Ovary (tissue), 9 donors: Measurements from ENCODE around the gene MOB3B. TPM values are rescaled to one million over a fixed set of nuclear protein-coding genes. Genes with fewer than 3 reads are reported as not detected.
A peak's percentile ranks its signal among the peaks of the same experiment; 100 is the strongest.

Experiments used
- DNase-seq, 5 donors: peaks; one replicate each; pipeline ENCODE4 v3.0.0-alpha.2; 2019 to 2020
- H3K27ac ChIP-seq, 2 donors: fragments of 200-600 bp; one replicate each; pipeline versions ENCODE4 v1.5.1 to v1.8.0; 2019 to 2022
- H3K27me3 ChIP-seq: fragments of 200-600 bp; one replicate; pipeline ENCODE4 v1.8.0; 2022
- H3K36me3 ChIP-seq: fragments of 200-600 bp; sonication (generic); one replicate; pipeline ENCODE4 v1.5.1; 2019
- H3K4me1 ChIP-seq: one replicate; pipeline ENCODE4 v1.8.1; 2013; ENCODE audit warnings: mild to moderate bottlenecking, moderate library complexity; ENCODE audit not compliant: insufficient read depth
- H3K4me3 ChIP-seq: fragments of 200-600 bp; sonication (generic); one replicate; pipeline ENCODE4 v1.5.1; 2017
- H3K9me3 ChIP-seq, 2 donors: fragments of 200-600 bp in 1 of 2; sonication (generic) in 1 of 2; one replicate each; pipeline versions ENCODE4 v1.5.1 to v1.8.1; 2013 to 2019; ENCODE audit warnings: mild to moderate bottlenecking in 1 of 2, moderate library complexity in 1 of 2
- EP300 ChIP-seq: sonication (generic); formaldehyde crosslinking; IDR thresholded peaks from one replicate; pipeline ENCODE4 v1.6.1; 2017; ENCODE audit warnings: antibody characterized with exemption
- POLR2A ChIP-seq: fragments of 450-650 bp; IDR thresholded peaks from one replicate; pipeline ENCODE4 v1.6.1; 2017; ENCODE audit warnings: antibody characterized with exemption, mild to moderate bottlenecking, moderate library complexity
- WGBS, 3 donors: extraction: QIAGEN DNeasy Blood & Tissue Kit in 1 of 3; methylation state at CpG; one replicate each; pipeline versions ENCODE4 v1.1.5 to v1.1.7; 2013 to 2017; 5-methylcytosine and 5-hydroxymethylcytosine counted together
- intact Hi-C, 4 donors: fragments of 100-400 bp; cut with DNase I; formaldehyde crosslinking; loops; one replicate each; pipeline versions ENCODE4 v1.11.0 to v1.15.1; 2022 to 2023
- polyA plus RNA-seq, 2 donors: library from polyadenylated mRNA; stranded (reverse); fragments of 200-250 nt in 1 of 2; fragments of 350-450 nt in 1 of 2; fragmentation: Illumina TruSeq in 1 of 2; extraction: RNeasy Lipid Tissue Mini Kit (QIAGEN cat#74804) in 1 of 2; gene quantifications; one replicate each; pipeline ENCODE4 v1.2.3, GENCODE V29; 2013 to 2014
- total RNA-seq, 7 donors: library from RNA; depleted of rRNA in 2 of 7; stranded (reverse); fragments of >200 nt in 2 of 7; fragmentation: NEBNext Ultra II Directional in 3 of 7; extraction: Animal tissue kit (Norgen Biotek cat#: 25700) in 3 of 7; gene quantifications; one replicate each; pipeline versions ENCODE4 v1.1.0 to v1.2.4, GENCODE V29; 2016 to 2023
- TF ChIP-seq, protein P1 (sequence below), 3 donors: fragments of 450-650 bp in 2 of 3; fragments of 200-600 bp in 1 of 3; IDR thresholded peaks; one replicate each; pipeline versions ENCODE4 v1.5.1 to v1.8.0; 2016 to 2022; ENCODE audit warnings: antibody characterized with exemption in 3 of 3, mild to moderate bottlenecking in 1 of 3
- donor health status: DM: no; HTN: no; CAD: no; lungs with moderate emphysema.
- donor health status: DM: no; HTN: no; CAD: no.
- donor health status: Bipolar disorder and iron deficiency.
- donor health status: DM: yes; HTN: yes; CAD: no.
- donor health status: DM: no; HTN: no; CAD: no.
- donor health status: DM: yes; HTN: yes; CAD: no.

Gene MOB3B
- total and polyA plus RNA-seq, 9 donors: 16.3 to 68.2 (median 28.1) TPM

GRCh38 chr9:27282269-27282668 is 247.3 kb downstream of the MOB3B start:
- intact Hi-C loops: no loop called here
- H3K4me1 ChIP-seq: no peaks in the 10 kb centered on the region
- no peak for DNase-seq
- no peaks in the 10 kb centered on the region for H3K27me3 ChIP-seq
- H3K27ac ChIP-seq: no peak overlapping the region
- H3K4me3 ChIP-seq: no peak overlapping the region
- TF ChIP-seq, protein P1, sequence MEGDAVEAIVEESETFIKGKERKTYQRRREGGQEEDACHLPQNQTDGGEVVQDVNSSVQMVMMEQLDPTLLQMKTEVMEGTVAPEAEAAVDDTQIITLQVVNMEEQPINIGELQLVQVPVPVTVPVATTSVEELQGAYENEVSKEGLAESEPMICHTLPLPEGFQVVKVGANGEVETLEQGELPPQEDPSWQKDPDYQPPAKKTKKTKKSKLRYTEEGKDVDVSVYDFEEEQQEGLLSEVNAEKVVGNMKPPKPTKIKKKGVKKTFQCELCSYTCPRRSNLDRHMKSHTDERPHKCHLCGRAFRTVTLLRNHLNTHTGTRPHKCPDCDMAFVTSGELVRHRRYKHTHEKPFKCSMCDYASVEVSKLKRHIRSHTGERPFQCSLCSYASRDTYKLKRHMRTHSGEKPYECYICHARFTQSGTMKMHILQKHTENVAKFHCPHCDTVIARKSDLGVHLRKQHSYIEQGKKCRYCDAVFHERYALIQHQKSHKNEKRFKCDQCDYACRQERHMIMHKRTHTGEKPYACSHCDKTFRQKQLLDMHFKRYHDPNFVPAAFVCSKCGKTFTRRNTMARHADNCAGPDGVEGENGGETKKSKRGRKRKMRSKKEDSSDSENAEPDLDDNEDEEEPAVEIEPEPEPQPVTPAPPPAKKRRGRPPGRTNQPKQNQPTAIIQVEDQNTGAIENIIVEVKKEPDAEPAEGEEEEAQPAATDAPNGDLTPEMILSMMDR (IDR thresholded peaks at IDR 0.05): no peak
- no peak for TF ChIP-seq EP300
- no peak for TF ChIP-seq POLR2A
- no peaks in the 10 kb centered on the region for H3K36me3 ChIP-seq
- WGBS, 3 donors: 88 to 92% (median 89%) methylated on average over 7 of the region's 7 CpGs
- H3K9me3 ChIP-seq: no peaks in the 10 kb centered on the region

DNA sequence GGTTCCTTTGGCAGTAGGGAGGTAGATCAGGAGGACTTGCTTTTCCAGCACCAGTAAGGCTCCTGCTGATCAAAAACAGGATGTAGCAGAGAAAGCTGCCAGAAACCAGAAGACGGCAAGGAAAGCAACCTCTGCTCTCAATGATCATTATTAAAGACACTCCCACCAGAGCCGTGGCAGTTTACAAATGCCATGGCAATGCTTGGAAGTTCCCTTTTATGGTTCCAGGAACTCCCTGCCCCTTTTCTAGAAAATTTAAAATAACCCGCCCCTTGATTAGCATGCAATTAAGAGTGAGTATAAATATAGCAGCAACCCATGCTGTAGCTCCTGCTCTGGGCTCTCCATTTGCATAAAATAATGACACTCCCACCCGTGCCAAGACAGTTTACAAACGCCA is 248.8 kb downstream of the MOB3B start:
- Histone ChIP-seq H3K36me3 (no peaks in the 10 kb centered on the region), H3K27me3 (no peaks in the 10 kb centered on the region), H3K4me1 (no peaks in the 10 kb centered on the region), H3K4me3 (no peak overlapping the region), H3K27ac (no peak overlapping the region), H3K9me3 (no peaks in the 10 kb centered on the region)
- DNase-seq: peak in 1 of 5 donors; percentile 15
- no peak for TF ChIP-seq EP300
- TF ChIP-seq POLR2A: no peak
- TF ChIP-seq, protein P1 (IDR thresholded peaks at IDR 0.05): no peak
- intact Hi-C loops: no loop called here
- 2 to 10% (median 7%) methylated on average over 5 of the region's 5 CpGs for WGBS, 3 donors

DNA sequence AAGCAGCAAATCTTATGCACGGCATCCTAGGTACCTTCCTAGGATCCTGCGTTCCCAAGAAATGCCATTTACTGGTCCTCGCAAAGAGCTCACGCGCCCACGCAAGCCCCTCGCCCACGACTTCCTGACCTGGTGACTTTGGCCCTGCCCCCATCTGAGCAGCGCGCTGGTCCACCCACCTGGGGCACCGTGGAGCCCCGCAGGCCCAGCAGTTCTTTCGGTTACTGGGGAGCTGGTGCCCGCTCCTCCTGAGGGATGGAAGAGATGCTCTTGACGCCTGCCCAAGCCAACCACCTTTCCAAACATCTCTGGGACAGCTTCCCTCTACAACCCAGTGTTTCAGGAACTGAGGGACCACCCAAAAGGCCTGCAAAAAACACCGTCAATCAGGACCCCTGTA is 249.4 kb downstream of the MOB3B start:
- intact Hi-C loops: no loop called here
- Histone ChIP-seq H3K27me3 (no peaks in the 10 kb centered on the region), H3K4me3 (no peak overlapping the region), H3K27ac (no peak overlapping the region), H3K36me3 (no peaks in the 10 kb centered on the region), H3K4me1 (no peaks in the 10 kb centered on the region), H3K9me3 (no peaks in the 10 kb centered on the region)
- WGBS, 3 donors: 90 to 95% (median 95%) methylated on average over 16 of the region's 16 CpGs
- no peak for DNase-seq
- TF ChIP-seq, protein P1 (IDR thresholded peaks at IDR 0.05): no peak
- TF ChIP-seq EP300: no peak
- TF ChIP-seq POLR2A: no peak

- H3K9me3 ChIP-seq: no peaks in the 10 kb centered on the region
- intact Hi-C loops: loop anchor here in 1 of 4 donors (10.0 kb wide), 1 partner anchor 245 kb away; no protein-coding TSS in a partner anchor
- DNase-seq: no peak
- 82 to 91% (median 87%) methylated on average over 3 of the region's 3 CpGs for WGBS, 3 donors
- no peak overlapping the region for H3K27ac ChIP-seq
- H3K4me3 ChIP-seq: no peak overlapping the region
- no peaks in the 10 kb centered on the region for H3K27me3 ChIP-seq
- TF ChIP-seq, protein P1 (IDR thresholded peaks at IDR 0.05): no peak
- TF ChIP-seq EP300 (no peak), POLR2A (no peak)
- H3K36me3 ChIP-seq: no peaks in the 10 kb centered on the region
- H3K4me1 ChIP-seq: no peaks in the 10 kb centered on the region
These were observed 250.0 kb downstream of the MOB3B start for GRCh38 chr9:27279611-27280010.
